ENCODE data around the gene ZNF654. TPM values are rescaled to one million over a fixed set of nuclear protein-coding genes. Genes with fewer than 3 reads are reported as not detected.

The ZNF654 gene
- total RNA-seq, 1 experiment from 2014 or later, result 7.0 TPM

- no peaks in the 10 kb centered on the region for H3K9me2 ChIP-seq (ENCODE audit: insufficient read depth)
- H3K9ac ChIP-seq (ENCODE audit: low read length), result no peak overlapping the region
- H3K27ac ChIP-seq (ENCODE audit: low read depth, low read length), result no peak overlapping the region
- H3K4me1 ChIP-seq (ENCODE audit: control insufficient read depth in 1 of 2, insufficient read depth in 2 of 2, low read length in 2 of 2), result no peaks in the 10 kb centered on the region
- ChIA-PET CTCF (interaction anchor here (3.2 kb wide), 1 partner anchor 10 kb away, joined by 17 read pairs; no protein-coding TSS in a partner anchor), RAD21 (ENCODE audit: low non-redundant PET in 1 of 2, low total read pairs in 2 of 2, uncharacterized antibody in 2 of 2, unreplicated experiment in 2 of 2) (no interaction called here), POLR2A (no interaction called here)
- peaks cover 14% of the 10 kb centered on the region; the same call in 1 of the 2 replicates for H3K79me2 ChIP-seq (ENCODE audit: insufficient read depth, low read length)
- H3K4me3 ChIP-seq (replicated peaks in 1 of 2; ENCODE audit: low read depth in 1 of 2, low read length in 2 of 2), result no peak overlapping the region
- H4K20me1 ChIP-seq (ENCODE audit: insufficient read depth), result no peaks in the 10 kb centered on the region; the same call in 1 of the 2 replicates
- DNase-seq (ENCODE audit: low read depth, low spot score) (no peak), ATAC-seq (no peak)
- intact Hi-C loops (cut with micrococcal nuclease), result no loop called here
- H3K9me3 ChIP-seq (ENCODE audit: control insufficient read depth in 1 of 2, insufficient read depth in 1 of 2, low read depth in 1 of 2, low read length in 2 of 2), result no peaks in the 10 kb centered on the region
- no TSS peak for BruUV-seq (replicated peaks)
- no peak for TF ChIP-seq ZNF274 (IDR thresholded peaks at IDR 0.05; ENCODE audit: low read depth, low read length)
- TF ChIP-seq RAD21 (IDR thresholded peaks at IDR 0.05; ENCODE audit: low read depth), result no peak
- TF ChIP-seq EGR1 (IDR thresholded peaks at IDR 0.05; ENCODE audit: low read depth), result no peak
- TF ChIP-seq CBX3 (IDR thresholded peaks at IDR 0.05; ENCODE audit: low read depth), result no peak
- TF ChIP-seq JUND (IDR thresholded peaks at IDR 0.05), result no peak
- TF ChIP-seq ZFX (IDR thresholded peaks at IDR 0.05), result no peak
- TF ChIP-seq, protein P1, sequence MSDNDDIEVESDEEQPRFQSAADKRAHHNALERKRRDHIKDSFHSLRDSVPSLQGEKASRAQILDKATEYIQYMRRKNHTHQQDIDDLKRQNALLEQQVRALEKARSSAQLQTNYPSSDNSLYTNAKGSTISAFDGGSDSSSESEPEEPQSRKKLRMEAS (IDR thresholded peaks at IDR 0.05), result no peak
- no peak for TF ChIP-seq ATF3 (IDR thresholded peaks at IDR 0.05)
- no peak for TF ChIP-seq EZH2 (IDR thresholded peaks at IDR 0.05)
- H3K4me2 ChIP-seq (ENCODE audit: low read length), result no peak overlapping the region
- no peak overlapping the region for H2AFZ ChIP-seq (ENCODE audit: low read depth, low read length, poor library complexity, severe bottlenecking)
- H3K27me3 ChIP-seq (ENCODE audit: insufficient read depth, low read length), result no peaks in the 10 kb centered on the region
- H3K36me3 ChIP-seq (ENCODE audit: control insufficient read depth in 1 of 2, insufficient read depth in 2 of 2, low read length in 2 of 2), result no peaks in the 10 kb centered on the region
These were observed 64.5 kb downstream of the ZNF654 start for GRCh38 chr3:88123526-88123925.

DNA sequence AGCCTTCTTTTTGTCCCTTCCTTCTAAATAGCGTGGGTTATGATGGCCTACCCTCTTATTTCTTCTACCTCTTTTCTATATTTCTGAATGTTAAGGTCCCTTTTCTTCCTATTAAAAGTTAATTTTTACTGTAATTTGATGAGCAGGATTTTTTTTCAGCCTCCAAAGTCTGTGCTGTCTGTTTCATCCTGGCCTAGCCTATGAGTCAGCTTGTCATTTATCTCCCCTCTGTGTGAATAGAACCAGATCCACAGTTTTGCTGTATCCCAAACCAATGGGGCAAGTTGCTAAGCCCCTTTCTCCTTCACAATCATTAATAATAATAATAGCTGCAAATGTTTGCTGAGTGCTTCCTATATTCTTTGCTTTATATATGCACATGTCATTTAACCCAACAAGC is 72.6 kb downstream of the ZNF654 start:
- DNase-seq (ENCODE audit: low read depth, low spot score), result no peak
- intact Hi-C loops (cut with micrococcal nuclease), result no loop called here
- ChIA-PET POLR2A (no interaction called here), CTCF (interaction anchor here (1.7 kb wide), 1 partner anchor 18 kb away, joined by 6 read pairs; no protein-coding TSS in a partner anchor), RAD21 (ENCODE audit: low non-redundant PET in 1 of 2, low total read pairs in 2 of 2, uncharacterized antibody in 2 of 2, unreplicated experiment in 2 of 2) (no interaction called here)
- Histone ChIP-seq H3K27me3 (ENCODE audit: insufficient read depth, low read length) (no peaks in the 10 kb centered on the region), H3K4me2 (ENCODE audit: low read length) (no peak overlapping the region), H2AFZ (ENCODE audit: low read depth, low read length, poor library complexity, severe bottlenecking) (no peak overlapping the region), H3K9me3 (ENCODE audit: control insufficient read depth in 1 of 2, insufficient read depth in 1 of 2, low read depth in 1 of 2, low read length in 2 of 2) (no peaks in the 10 kb centered on the region), H3K4me3 (replicated peaks in 1 of 2; ENCODE audit: low read depth in 1 of 2, low read length in 2 of 2) (no peak overlapping the region), H3K79me2 (ENCODE audit: insufficient read depth, low read length) (peaks cover 3% of the 10 kb centered on the region; the same call in 1 of the 2 replicates), H3K9ac (ENCODE audit: low read length) (no peak overlapping the region), H3K4me1 (ENCODE audit: control insufficient read depth in 1 of 2, insufficient read depth in 2 of 2, low read length in 2 of 2) (no peaks in the 10 kb centered on the region), H3K27ac (ENCODE audit: low read depth, low read length) (no peak overlapping the region), H3K36me3 (ENCODE audit: control insufficient read depth in 1 of 2, insufficient read depth in 2 of 2, low read length in 2 of 2) (no peaks in the 10 kb centered on the region; a peak in 2 of 4 replicates), H3K9me2 (ENCODE audit: insufficient read depth) (no peaks in the 10 kb centered on the region), H4K20me1 (ENCODE audit: insufficient read depth) (no peaks in the 10 kb centered on the region)
- BruUV-seq (replicated peaks), result no TSS peak
- ATAC-seq, result no peak
- no peak for TF ChIP-seq ATF3 (IDR thresholded peaks at IDR 0.05)
- no peak for TF ChIP-seq ZFX (IDR thresholded peaks at IDR 0.05)
- TF ChIP-seq SRF (IDR thresholded peaks at IDR 0.05; ENCODE audit: low read depth), result no peak
- TF ChIP-seq POLR2AphosphoS5 (IDR thresholded peaks at IDR 0.05; ENCODE audit: low read depth, low read length), result no peak
- TF ChIP-seq TCF7L2 (IDR thresholded peaks at IDR 0.05; ENCODE audit: borderline replicate concordance, extremely low read depth, insufficient read depth, insufficient read length), result no peak
- TF ChIP-seq EZH2phosphoT487 (IDR thresholded peaks at IDR 0.05; ENCODE audit: borderline replicate concordance), result no peak
- no peak for TF ChIP-seq FOSL1 (IDR thresholded peaks at IDR 0.05; ENCODE audit: low read depth)
- TF ChIP-seq CEBPB (IDR thresholded peaks at IDR 0.05; ENCODE audit: low read depth), result no peak
- no peak for TF ChIP-seq CTCF (IDR thresholded peaks at IDR 0.05 in 2 of 3, conservative IDR thresholded peaks at IDR 0.05 in 1 of 3; ENCODE audit: borderline replicate concordance in 1 of 3, insufficient read depth in 1 of 3, low read depth in 2 of 3, low read length in 2 of 3)
- no peak for TF ChIP-seq SP1 (IDR thresholded peaks at IDR 0.05; ENCODE audit: low read depth)
- TF ChIP-seq EGR1 (IDR thresholded peaks at IDR 0.05; ENCODE audit: low read depth), result no peak
- TF ChIP-seq, protein P2, sequence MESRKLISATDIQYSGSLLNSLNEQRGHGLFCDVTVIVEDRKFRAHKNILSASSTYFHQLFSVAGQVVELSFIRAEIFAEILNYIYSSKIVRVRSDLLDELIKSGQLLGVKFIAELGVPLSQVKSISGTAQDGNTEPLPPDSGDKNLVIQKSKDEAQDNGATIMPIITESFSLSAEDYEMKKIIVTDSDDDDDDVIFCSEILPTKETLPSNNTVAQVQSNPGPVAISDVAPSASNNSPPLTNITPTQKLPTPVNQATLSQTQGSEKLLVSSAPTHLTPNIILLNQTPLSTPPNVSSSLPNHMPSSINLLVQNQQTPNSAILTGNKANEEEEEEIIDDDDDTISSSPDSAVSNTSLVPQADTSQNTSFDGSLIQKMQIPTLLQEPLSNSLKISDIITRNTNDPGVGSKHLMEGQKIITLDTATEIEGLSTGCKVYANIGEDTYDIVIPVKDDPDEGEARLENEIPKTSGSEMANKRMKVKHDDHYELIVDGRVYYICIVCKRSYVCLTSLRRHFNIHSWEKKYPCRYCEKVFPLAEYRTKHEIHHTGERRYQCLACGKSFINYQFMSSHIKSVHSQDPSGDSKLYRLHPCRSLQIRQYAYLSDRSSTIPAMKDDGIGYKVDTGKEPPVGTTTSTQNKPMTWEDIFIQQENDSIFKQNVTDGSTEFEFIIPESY (IDR thresholded peaks at IDR 0.05; ENCODE audit: extremely low read depth, insufficient replicate concordance, low read length), result no peak

All from HCT116 (cell line).